HG02970 (cell line): ENCODE results near the gene CD4.
"Not testable (repeated sequence)": the region's sequence is repeated elsewhere in the genome, so short reads cannot be mapped to it uniquely, and the experiment has no call there.

ENCODE experiments used
- ATAC-seq: cut with Tn5 transposase; IDR thresholded peaks from one replicate; pipeline ENCODE4 v1.9.1; 2021; ENCODE audit warnings: mild to moderate bottlenecking, moderate library complexity, moderate number of reproducible peaks; ENCODE audit not compliant: unreplicated experiment, low FRiP score

Gene CD4

GRCh38 chr12:6863033-6863432, 73.7 kb downstream of the CD4 start:
- no peak for ATAC-seq

- no peak for ATAC-seq
These were observed 74.4 kb downstream of the CD4 start for GRCh38 chr12:6863586-6864321.

- ATAC-seq, result not testable (repeated sequence)
These were observed 76.0 kb downstream of the CD4 start for GRCh38 chr12:6865307-6865706.

- no peak for ATAC-seq
These were observed 77.0 kb downstream of the CD4 start for GRCh38 chr12:6866163-6866919.

DNA sequence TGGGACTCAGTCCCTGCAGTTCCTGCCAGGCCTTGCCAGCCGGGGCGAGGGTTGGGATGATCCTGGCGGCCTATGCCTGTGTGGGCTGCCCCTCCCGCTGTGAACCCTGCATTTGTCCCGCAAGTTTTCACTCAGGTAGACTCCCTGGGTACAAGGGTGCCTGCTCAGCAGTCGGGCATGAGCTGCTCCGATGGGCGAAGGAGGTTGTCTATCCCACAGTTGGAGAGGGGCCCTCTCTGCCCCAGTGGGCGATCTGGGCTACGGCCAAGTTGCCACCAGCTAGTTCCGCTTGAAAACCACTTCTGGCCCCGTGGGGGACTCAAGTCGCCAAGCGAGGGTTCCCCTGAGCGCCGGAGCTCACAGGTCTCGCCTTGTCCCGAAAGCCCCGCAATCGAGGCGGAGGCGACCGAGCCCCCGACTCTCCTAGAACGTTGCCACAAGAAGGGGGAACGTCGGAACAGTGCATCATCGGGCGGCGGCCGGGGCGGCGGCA, 77.6 kb downstream of the CD4 start:
- no peak for ATAC-seq

DNA sequence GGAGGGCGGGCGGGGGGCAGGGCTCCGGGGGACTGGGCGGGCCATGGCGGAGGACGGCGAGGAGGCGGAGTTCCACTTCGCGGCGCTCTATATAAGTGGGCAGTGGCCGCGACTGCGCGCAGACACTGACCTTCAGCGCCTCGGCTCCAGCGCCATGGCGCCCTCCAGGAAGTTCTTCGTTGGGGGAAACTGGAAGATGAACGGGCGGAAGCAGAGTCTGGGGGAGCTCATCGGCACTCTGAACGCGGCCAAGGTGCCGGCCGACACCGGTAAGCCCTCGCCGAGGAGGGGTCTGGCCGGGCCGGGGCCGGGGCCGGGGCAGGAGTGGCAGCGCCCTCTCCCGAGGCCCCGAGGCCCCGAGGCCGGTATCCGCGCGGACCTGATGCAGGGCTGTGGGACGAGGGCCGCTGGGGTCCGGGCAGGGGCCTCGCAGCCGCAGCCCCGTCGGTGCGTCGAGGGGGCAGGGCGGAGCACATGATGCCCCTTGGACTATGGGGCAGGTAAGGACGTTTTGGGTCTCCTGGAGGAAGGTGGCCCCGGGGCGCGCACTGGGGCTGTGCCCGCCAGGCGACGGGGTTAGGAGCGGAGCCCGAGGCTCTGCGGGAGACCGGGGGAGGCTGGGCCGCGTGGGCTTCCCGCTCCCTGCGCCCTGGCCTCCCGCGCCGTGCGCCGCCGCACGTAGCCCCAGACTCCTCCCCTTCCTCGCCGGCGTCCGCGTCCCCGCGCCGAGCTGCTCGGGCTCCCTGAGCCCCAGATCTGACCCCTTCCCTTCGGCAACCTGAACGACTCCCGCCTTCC, 78.3 kb downstream of the CD4 start, which contains the start of gene TPI1:
TSS of gene TPI1 (plus strand) at position 119 of the 798 bp plus-strand sequence. CDS start at position 155, 36 bp downstream.
- peak; percentile 48 for ATAC-seq

GRCh38 chr12:6868211-6869048, 79.1 kb downstream of the CD4 start:
- no peak for ATAC-seq

GRCh38 chr12:6869049-6870021, 80.0 kb downstream of the CD4 start:
- ATAC-seq, result no peak

GRCh38 chr12:6870304-6870703, 81.0 kb downstream of the CD4 start:
- not testable (repeated sequence) for ATAC-seq
